ENCODE measurements around the gene IST1. TPM values are rescaled to one million over a fixed set of nuclear protein-coding genes. Genes with fewer than 3 reads are reported as not detected.
A peak's percentile ranks its signal among the peaks of the same experiment; 100 is the strongest.
"Not testable (repeated sequence)": the region's sequence is repeated elsewhere in the genome, so short reads cannot be mapped to it uniquely, and the experiment has no call there.

IST1 gene
- total RNA-seq, 1 experiment from 2014 or later: 267 TPM

DNA sequence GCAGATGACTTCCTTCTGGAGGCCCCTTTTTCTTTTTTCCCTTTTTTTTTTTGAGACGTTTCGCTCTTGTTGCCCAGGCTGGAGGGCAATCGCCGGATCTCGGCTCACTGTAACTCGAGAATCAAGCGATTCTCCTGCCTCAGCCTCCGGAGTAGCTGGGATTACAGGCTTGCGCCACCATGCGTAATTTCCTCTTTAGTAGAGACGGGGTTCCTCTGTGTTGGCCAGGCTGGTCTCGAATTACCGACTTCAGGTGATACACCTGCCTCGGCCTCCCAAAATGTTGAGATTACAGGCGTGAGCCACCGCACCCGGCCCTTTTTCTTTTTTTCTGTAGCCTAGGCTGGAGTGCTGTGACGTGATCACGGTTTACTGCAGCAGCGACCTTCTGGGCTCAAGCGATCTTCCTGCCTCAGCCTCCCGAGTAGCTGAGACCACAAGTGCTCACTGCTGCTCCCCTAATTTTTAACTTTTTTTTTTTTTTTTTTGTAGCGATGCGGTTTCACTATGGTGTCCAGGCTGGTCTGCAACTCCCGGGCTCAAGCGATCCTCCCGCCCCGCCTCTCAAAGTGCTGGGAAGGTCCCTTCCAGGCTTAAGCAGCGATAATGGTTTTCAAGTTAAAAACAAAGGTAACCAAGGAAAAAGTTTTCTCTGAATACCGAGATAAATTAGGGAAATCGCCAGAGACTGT, 956 bp upstream of the IST1 start:
- Histone ChIP-seq H3K4me3 (ENCODE audit: insufficient read depth, low read depth, low read length) (peak overlapping the region; percentile 100), H3K36me3 (replicated peaks; ENCODE audit: control insufficient read depth, insufficient read depth, low read length) (no peaks in the 10 kb centered on the region), H3K27me3 (ENCODE audit: control insufficient read depth, insufficient read depth, low read length) (no peaks in the 10 kb centered on the region)
- DNase-seq: peak; percentile 55

DNA sequence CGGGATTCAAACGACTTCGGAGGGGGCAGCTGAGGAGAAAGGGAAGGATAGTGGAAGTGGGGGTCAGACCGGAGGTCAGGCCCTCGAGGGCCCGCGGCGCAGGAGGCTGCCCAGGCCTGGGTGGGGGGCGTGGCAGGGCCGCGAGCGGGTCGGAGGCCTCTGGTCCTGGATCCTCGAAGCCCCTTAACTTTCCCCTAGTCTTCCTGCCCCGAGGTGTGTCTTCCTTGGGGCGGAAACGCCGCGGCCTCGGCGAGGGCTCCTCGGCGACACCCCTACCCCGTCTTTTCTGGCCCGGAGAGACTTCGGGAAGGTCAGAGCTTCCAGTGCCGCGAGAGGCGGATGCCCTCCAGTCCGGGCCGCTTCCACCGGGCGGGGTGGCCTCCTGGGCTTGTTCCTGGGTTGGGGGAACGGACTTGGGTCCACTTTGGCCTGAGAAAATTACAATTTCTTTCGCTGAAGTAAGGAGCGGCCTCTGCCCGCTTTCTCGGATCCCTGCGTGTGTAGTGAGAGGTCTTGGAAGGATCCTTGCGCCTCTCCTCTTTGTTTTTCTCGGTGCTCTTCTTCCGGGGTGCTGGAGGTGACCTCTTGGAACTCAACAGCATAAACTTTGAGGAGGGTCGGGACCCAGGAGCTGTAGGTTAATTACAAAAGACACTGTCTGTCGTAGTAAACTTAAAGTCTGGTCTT, 491 bp downstream of the IST1 start:
- peak overlapping the region; percentile 100 for H3K4me3 ChIP-seq (ENCODE audit: insufficient read depth, low read depth, low read length)
- no peaks in the 10 kb centered on the region for H3K36me3 ChIP-seq (replicated peaks; ENCODE audit: control insufficient read depth, insufficient read depth, low read length)
- H3K27me3 ChIP-seq (ENCODE audit: control insufficient read depth, insufficient read depth, low read length): no peaks in the 10 kb centered on the region
- peak; percentile 78 for DNase-seq

DNA sequence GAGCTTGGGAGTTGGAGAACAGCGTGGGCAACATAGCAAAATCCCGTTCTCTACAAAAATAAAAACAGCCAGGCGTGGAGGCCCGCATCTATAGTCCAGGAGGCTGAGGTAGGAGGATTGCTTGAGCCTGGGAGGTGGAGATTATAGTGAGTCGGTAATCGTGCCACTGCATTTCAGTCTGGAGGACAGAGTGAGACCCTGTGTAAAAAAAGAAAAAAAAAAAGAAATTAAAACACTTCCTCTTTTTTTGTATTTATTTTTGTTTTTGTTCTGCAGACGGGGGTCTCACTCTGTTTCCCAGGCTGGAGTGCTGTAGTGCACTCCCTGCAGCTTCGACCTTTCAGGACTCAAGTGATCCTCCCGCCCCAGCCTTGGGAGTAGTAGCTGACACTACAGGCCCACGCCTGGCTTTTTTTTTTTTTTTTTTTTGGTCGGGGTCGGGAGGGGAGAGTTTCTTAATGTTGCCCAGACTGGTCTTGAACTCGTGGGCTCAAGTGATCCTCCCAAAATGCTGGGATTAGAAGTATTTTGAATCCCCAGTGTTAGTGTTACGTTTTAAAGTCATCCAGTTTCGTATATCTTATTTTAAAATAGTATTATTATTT, 1.5 kb downstream of the IST1 start:
- Histone ChIP-seq H3K4me3 (ENCODE audit: insufficient read depth, low read depth, low read length) (peak overlapping the region; percentile 100), H3K27me3 (ENCODE audit: control insufficient read depth, insufficient read depth, low read length) (no peaks in the 10 kb centered on the region), H3K36me3 (replicated peaks; ENCODE audit: control insufficient read depth, insufficient read depth, low read length) (no peaks in the 10 kb centered on the region)
- no peak for DNase-seq

DNA sequence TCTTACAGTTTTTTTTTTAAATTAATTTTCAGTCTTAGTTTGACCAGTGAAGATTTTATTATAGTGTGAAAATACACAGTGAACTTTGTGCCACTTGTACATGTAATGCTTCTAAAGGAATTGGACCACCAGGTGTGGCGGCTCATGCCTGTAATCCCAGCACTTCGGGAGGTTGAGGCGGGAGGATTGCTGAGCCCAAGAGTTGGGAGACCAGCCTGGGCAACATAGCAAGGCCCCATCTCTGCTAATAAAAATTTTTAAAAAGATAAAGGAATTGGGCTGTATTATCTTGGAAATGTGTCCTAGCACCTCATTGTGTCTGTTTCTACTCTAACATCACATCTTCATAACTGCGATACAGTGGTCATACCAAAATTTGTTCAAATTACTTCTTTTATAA, 3.8 kb downstream of the IST1 start:
- no peaks in the 10 kb centered on the region for H3K27me3 ChIP-seq (ENCODE audit: control insufficient read depth, insufficient read depth, low read length)
- no peak overlapping the region for H3K4me3 ChIP-seq (ENCODE audit: insufficient read depth, low read depth, low read length)
- DNase-seq: no peak
- no peaks in the 10 kb centered on the region for H3K36me3 ChIP-seq (replicated peaks; ENCODE audit: control insufficient read depth, insufficient read depth, low read length)

DNA sequence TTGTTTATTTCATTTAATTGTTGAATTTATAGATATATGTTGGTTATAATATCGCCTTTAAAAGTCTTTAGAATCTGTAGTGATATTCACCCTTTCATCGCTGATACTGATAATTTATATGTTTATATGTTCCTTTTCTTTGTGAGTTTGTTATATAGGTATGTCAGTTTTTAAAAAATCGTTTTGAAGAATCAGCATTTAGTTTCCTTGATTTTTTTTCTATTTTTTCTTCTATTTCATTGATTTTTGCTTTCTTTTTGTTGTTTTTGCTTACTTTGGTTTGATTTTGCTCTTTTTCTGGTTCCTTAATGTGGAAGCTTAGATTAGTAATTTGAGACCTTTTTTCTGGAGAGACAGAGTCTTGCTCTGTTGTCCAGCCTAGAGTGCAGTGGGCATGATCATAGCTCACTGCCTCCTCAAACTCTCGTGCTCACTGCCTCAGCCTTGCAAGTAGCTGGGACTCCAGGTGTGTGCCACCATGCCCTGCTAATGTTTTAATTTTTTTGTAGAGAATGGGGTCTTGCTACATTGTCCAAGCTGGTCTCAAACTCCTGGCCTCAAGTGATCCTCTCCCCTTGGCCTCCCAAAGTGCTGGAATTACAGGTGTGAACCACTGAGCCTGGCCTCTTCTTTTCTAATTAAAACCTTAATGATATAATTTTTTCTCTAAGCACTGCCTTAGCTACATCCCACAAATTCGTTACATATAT, 7.5 kb downstream of the IST1 start:
- no peak for DNase-seq
- H3K36me3 ChIP-seq (replicated peaks; ENCODE audit: control insufficient read depth, insufficient read depth, low read length): no peaks in the 10 kb centered on the region
- H3K4me3 ChIP-seq (ENCODE audit: insufficient read depth, low read depth, low read length): no peak overlapping the region
- H3K27me3 ChIP-seq (ENCODE audit: control insufficient read depth, insufficient read depth, low read length): no peaks in the 10 kb centered on the region

DNA sequence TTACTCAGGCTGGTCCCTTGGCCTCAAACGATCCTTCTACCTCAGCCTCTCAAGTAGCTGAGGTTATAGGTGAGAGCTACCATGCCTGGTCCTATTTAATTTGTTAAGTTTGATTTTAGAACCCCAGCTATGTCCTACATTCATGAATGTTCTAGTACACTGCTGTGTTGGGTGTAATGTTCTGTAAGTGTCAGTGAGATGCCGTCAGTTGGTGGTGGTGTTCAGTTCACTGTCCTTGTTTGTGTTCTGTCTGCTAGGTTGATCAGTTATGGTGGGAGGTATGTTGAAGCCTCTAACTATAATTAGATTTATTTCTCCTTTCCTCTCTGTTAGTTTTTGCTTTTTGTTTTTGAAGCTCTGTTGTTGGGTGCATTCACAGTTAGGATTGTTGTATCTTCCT, 8.3 kb downstream of the IST1 start:
- H3K36me3 ChIP-seq (replicated peaks; ENCODE audit: control insufficient read depth, insufficient read depth, low read length): no peaks in the 10 kb centered on the region; the same call in 1 of the 2 replicates

DNA sequence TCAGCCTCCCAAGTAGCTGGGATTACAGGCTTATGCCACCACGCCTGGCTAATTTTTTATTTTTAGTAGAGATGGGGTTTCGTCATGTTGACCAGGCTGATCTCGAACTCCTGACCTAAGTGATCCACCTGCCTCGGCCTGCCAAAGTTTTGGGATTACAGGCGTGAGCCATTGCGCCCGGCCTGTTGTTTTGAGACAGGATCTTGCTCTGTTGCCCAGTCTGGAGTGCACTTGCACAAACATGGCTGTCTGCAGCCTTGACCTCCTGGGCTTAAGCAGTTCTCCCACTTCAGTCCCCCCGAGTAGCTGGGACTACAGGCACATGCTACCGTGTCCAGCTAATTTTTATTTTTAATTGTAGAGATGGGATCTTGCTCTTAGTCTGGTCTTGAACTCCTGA, 8.9 kb downstream of the IST1 start:
- H3K4me3 ChIP-seq (ENCODE audit: insufficient read depth, low read depth, low read length): no peak overlapping the region
- H3K36me3 ChIP-seq (replicated peaks; ENCODE audit: control insufficient read depth, insufficient read depth, low read length): no peaks in the 10 kb centered on the region; the same call in 1 of the 2 replicates
- DNase-seq: no peak
- H3K27me3 ChIP-seq (ENCODE audit: control insufficient read depth, insufficient read depth, low read length): no peaks in the 10 kb centered on the region

More for the DNA sequence above, 8.3 kb downstream of the IST1 start:
- Histone ChIP-seq H3K4me3 (ENCODE audit: insufficient read depth, low read depth, low read length) (no peak overlapping the region), H3K27me3 (ENCODE audit: control insufficient read depth, insufficient read depth, low read length) (no peaks in the 10 kb centered on the region)
- DNase-seq: no peak

DNA sequence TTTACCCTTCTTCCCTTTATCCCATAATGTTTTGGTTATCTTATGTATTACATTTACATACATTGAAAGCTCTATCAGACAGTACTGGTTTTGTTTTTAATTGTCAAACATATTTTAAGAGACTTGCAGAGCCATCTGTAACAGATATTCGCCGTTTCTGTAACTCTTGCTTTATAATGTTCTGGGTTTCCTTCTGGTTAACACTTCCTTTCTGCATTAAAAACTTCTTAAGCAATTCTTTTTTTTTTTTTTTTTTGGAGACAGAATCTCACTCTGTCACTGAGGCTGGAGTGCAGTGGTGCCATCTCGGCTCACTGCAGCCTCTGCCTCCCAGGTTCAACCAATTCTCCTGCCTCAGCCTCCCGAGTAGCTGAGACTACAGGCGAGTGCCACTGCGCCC, 10.4 kb downstream of the IST1 start:
- H3K4me3 ChIP-seq (ENCODE audit: insufficient read depth, low read depth, low read length); DNase-seq; H3K36me3 ChIP-seq (replicated peaks; ENCODE audit: control insufficient read depth, insufficient read depth, low read length); H3K27me3 ChIP-seq (ENCODE audit: control insufficient read depth, insufficient read depth, low read length): not testable (repeated sequence)

DNA sequence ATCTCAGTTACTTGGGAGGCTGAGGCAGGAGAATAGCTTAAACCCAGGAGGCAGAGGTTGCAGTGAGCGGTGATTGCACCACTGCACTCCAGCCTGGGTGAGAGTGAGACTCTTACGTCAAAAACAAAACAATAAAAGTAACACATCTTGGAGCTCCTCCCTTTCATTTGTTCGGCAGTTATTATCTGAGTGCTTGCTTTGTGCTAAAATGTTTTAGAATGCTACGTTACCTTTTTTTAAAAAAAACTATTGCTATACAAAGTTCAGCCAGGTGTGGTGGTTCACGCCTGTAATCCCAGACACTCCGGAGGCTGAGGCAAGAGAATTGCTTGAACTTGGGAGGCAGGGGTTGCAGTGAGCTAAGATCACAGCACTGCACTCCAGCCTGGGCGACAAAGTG, 15.8 kb downstream of the IST1 start:
- Histone ChIP-seq H3K4me3 (ENCODE audit: insufficient read depth, low read depth, low read length) (no peak overlapping the region), H3K27me3 (ENCODE audit: control insufficient read depth, insufficient read depth, low read length) (no peaks in the 10 kb centered on the region), H3K36me3 (replicated peaks; ENCODE audit: control insufficient read depth, insufficient read depth, low read length) (no peaks in the 10 kb centered on the region; the same call in 1 of the 2 replicates)
- DNase-seq: no peak

DNA sequence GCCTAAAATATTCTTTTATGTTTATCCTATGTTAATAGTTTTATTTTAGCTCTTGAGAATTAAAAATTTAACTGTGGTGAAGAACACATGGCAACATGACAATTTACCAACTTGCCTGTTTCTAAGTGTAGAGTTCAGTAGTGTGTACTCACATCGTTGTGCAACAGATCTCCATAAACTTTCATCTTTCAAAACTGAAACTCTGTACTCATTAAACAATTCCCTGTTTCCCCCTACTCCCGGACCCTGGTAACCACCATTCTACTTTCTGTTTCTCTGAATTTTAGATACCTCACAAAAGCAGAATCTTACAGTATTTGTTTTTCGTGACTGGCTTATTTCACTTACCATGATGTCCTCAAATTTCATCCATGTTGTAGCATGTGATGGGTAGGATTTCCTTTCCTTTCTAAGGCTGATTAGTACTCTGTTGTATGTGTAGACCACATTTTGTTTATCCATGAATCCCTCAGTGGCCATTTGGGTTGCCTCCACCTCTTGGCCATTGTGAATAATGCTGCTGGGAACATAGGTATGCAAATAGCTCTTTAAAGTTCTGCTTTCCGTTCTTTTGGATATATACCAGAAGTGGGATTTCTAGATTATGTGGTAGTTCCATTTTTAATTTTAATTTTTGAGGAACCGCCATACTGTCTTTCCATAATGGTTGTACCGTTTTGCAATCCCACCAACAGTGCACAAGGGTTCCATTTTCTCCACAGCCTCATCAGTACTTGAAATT, 17.4 kb downstream of the IST1 start:
- DNase-seq: no peak
- H3K4me3 ChIP-seq (ENCODE audit: insufficient read depth, low read depth, low read length): no peak overlapping the region

DNA sequence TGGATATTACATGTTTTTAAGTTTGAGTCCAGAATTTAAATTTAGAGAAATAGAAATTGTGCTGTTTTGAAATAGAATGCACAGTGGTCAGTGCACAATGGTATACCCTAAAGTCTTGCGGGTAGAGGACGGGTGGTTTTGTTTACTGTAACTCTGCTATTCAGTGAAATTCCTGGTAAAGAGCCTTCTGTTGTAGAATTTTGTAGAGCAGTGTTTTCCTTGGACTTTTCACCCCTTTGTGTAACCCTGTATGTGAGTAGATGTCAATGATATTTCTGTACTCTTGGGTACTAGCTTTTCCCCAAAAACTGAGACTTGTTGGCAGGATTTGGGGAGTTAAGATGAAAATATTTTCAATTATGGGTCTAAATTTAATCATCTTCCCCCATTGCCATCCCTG, 19.5 kb downstream of the IST1 start:
- no peak for DNase-seq
- peaks cover 15% of the 10 kb centered on the region for H3K36me3 ChIP-seq (replicated peaks; ENCODE audit: control insufficient read depth, insufficient read depth, low read length)
- H3K27me3 ChIP-seq (ENCODE audit: control insufficient read depth, insufficient read depth, low read length): no peaks in the 10 kb centered on the region
- no peak overlapping the region for H3K4me3 ChIP-seq (ENCODE audit: insufficient read depth, low read depth, low read length)

More for the DNA sequence above, 17.4 kb downstream of the IST1 start:
- H3K27me3 ChIP-seq (ENCODE audit: control insufficient read depth, insufficient read depth, low read length): no peaks in the 10 kb centered on the region
- peaks cover 5% of the 10 kb centered on the region for H3K36me3 ChIP-seq (replicated peaks; ENCODE audit: control insufficient read depth, insufficient read depth, low read length)

DNA sequence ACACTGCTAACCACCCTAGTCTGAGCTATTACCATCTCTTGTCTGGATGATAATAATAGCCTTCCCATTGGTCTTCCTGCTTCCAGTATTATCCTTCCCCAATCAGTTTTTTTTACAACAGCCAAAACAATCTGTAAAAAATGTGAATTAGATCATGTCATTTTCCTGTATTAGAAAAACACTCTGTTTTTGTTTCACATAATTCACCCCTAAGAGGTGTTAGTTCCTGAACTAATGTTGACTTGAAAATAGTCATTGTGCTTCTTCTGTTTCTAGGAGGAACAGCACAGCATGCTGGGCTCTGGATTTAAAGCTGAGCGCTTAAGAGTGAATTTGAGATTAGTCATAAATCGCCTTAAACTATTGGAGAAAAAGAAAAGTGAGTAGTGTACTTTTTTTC, 20.0 kb downstream of the IST1 start:
- Histone ChIP-seq H3K4me3 (ENCODE audit: insufficient read depth, low read depth, low read length) (no peak overlapping the region), H3K27me3 (ENCODE audit: control insufficient read depth, insufficient read depth, low read length) (no peaks in the 10 kb centered on the region), H3K36me3 (replicated peaks; ENCODE audit: control insufficient read depth, insufficient read depth, low read length) (peaks cover 18% of the 10 kb centered on the region)
- no peak for DNase-seq

DNA sequence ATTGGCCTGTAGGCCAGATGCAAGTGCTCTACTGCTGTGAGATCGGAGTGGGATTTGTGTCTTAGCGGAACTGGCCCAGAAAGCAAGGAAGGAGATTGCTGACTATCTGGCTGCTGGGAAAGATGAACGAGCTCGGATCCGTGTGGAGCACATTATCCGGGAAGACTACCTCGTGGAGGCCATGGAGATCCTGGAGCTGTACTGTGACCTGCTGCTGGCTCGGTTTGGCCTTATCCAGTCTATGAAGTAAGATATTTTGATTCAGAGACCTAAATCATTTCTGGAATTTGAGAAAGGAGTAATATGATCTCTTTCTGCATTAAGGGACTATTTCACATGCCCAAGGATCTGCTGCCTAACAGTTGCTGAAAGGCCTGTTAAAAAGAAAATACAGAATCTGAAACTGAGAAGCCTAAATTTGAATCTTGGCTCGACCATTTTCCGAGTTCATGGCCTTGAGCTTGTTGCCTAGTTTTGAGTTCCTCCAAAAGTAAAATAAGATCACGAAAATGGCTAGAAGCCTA, 21.1 kb downstream of the IST1 start:
- peaks cover 28% of the 10 kb centered on the region for H3K36me3 ChIP-seq (replicated peaks; ENCODE audit: control insufficient read depth, insufficient read depth, low read length)
- no peak overlapping the region for H3K4me3 ChIP-seq (ENCODE audit: insufficient read depth, low read depth, low read length)
- DNase-seq: no peak
- no peaks in the 10 kb centered on the region for H3K27me3 ChIP-seq (ENCODE audit: control insufficient read depth, insufficient read depth, low read length)

DNA sequence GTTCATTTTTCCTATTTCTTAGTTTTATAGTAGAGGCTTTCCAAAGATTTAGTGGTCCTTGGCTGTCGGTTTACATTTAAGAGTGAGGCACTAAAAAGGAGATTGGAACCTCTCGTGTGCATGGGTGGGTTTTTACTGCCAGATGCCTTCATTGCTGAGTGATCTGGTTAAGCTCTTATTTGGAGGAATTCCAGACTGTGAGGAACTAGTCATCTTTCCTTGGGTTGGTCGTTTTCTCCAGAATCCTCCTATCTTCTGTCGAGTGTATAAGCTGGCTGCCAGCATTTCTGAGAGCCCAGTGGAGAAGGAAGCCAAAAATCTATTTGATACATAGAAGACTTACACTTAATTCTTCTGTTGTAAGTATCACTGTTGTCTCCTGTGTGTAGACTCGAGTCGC, 22.6 kb downstream of the IST1 start:
- H3K27me3 ChIP-seq (ENCODE audit: control insufficient read depth, insufficient read depth, low read length): no peaks in the 10 kb centered on the region
- no peak for DNase-seq
- peaks cover 40% of the 10 kb centered on the region for H3K36me3 ChIP-seq (replicated peaks; ENCODE audit: control insufficient read depth, insufficient read depth, low read length)
- no peak overlapping the region for H3K4me3 ChIP-seq (ENCODE audit: insufficient read depth, low read depth, low read length)
